Hepatic stellate cell (primary cell): ENCODE measurements around the gene PLD2.
"Not testable (repeated sequence)": the region's sequence is repeated elsewhere in the genome, so short reads cannot be mapped to it uniquely, and the experiment has no call there.

Experiments
- DNase-seq: peaks from one replicate; pipeline ENCODE4 v3.0.0; 2011; ENCODE audit warnings: low spot score

Gene PLD2

DNA sequence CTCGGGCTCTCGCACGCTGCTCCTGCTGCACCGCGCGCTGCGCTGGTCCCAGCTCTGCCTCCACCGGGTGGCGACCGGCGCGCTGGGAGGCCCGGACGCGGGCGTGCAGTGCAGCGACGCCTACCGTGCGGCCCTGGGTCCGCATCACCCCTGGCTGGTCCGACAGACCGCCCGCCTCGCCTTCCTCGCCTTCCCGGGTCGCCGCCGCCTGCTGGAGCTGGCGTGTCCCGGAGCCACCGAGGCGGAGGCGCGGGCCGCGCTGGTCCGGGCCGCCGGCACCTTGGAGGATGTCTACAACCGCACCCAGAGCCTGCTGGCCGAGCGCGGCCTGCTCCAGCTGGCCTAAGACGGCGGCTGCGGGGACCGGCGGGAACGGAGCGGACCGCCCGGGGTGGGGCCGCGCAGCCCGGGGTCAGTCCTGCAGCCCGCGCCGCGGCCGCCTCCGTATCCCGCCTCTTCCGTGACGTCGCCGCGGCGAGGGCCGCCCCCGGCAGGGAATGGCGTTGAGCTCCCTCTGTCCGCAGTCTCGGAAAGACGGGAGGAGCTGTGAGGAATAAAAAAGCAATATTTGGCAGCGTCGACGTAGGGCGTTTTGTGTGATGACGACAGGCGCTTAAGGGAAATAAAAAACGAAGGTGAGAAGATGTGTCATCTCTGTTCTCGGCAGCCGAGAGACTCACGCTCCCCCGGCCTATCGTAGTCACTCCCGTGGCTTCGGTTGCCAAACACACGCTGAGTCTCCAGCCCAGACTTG is 16.8 kb upstream of the PLD2 start:
- DNase-seq: peak; percentile 94

DNA sequence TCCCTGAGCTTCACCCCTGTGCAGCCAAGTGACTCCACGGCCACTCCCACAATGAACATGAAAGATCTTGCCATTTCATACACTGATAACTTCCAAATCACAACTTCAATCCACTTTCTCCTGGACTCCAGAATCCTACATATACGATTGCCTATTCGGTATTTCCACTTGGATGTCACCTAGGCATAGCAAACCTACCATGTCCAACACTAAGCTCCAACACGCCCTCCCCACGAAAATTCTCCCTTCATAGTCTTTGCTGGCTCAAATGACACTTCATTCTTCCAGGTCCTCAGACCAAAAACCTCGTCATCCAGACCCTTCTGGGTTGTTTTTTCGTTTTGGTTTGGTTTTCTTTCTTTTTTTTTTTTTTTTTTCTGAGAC is 16.3 kb upstream of the PLD2 start:
- no peak for DNase-seq

DNA sequence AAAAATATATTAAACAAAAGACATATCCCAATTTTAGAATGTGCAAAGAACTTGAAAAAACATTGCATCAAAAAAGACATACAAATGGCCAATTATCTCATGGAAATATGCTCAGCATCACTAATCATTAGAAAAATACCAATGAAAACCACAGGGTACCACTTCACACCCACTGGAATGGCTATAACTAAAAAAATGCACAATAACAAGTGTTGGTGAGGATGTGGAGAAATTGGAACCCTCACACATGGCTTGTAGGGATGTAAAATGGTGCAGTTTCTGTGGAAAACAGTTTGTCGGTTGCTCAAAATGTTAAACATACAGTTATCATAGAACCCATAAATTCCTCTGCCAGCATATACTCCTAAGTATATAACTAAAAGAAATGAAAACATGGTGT is 11.8 kb upstream of the PLD2 start:
- no peak for DNase-seq

DNA sequence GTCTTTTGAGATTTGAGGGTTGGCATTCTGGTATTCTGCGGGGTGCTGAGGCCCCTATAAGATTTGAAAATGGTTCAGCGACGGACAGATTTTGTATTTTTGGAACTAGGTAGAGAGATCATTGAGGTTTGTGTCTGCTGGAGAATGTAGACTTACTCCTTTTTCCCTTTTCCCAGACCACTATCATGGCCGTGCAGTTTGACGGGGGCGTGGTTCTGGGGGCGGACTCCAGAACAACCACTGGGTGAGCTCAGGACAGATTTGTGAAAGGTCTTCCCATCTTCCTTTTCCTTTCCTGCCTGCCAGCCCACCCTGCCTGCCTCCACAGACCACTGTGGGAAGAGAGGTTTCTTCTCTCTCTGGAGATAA is 10.4 kb upstream of the PLD2 start:
- DNase-seq: peak; percentile 78

DNA sequence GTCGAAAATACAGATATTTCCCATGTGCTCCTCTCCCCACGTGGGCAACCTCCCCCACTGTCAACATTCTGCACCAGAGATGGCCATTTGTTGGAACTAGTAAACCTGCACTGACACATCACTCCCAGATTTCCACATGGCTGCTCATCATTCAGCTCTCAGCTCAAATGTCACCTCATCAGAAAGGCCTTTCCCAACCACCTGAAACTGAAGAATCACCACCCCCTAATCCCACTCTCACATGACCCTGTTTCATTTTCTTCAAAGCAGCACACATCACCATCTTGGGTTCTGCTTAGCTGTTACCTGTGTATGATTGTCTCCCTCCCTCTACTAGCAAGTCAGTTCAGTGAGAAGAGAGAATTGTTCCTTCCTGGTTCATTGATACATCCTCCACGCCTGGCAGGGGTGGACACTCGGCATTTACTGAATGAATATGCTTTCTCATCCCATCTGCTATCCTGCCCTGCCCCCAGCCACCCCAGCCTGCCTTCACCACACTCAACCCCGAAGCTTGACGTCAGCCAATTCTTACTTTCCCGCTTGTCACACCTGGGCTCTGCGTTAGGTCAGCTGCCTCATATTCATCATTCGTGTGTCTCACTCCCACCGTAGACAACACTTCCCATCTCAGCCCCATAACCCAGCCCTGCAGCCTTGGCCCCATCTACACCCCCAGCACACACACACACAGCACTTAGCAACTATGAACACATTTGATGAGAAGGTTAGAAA is 6.3 kb upstream of the PLD2 start:
- DNase-seq: no peak

DNA sequence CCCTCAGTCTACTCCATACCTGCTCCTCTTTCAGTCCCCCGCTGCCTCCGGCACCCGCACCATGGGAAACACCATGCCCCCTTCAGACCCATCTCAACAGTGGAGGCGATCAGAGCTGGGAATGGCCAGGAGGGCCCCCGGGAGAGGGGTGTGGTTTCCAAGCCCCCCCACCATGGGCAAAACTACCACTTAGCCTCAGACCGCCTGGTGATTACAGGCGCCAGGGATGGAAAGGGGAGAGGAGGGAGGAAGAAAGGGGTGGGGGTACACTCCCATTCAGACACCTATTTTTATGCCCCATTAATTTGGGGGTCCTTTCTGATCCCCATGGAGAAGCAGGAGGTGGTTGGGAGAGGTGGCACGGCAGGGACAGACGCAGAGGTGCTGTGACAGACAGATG is 4.7 kb upstream of the PLD2 start, which contains the start of gene C17orf114:
C17orf114 (minus strand) TSS at position 101 of the 400 bp plus-strand sequence.
- DNase-seq: no peak

DNA sequence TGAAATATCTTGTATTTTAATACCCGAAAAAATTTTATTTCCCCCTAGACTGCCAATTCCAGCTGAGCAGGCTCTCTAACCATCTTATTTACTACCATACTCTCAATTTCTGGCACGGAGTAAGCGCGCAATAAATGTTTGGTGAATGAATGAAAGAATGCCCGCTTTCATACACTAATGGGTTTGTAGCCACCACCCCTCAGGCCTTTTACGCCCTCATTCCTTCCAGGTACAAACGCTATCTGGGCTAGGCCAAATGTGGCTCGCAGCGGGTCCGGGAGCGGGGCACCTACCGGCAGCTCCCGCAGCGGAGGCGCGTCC is 536 bp upstream of the PLD2 start:
- DNase-seq: no peak

GRCh38 chr17:4807605-4808377 is 839 bp downstream of the PLD2 start:
- peak; percentile 48 for DNase-seq

DNA sequence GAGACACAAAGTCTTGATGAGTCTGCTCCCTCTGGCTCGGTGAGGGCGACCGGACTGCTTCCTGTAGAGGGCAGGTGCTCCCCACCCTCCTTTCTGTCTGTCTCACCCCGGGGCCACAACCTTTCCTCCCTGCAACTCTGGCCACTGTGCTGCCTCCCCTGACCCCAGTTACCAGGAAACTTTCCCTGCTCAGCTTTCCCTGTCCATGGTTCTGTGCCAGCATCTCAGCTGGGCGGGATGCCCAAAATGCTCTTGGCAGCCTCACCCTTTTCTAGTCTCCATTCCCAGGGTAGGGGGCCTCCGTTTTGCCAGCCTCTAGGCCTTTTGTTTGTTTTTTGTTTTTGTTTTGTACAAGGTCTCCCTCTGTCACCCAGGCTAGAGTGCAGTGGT is 1.4 kb downstream of the PLD2 start:
- no peak for DNase-seq

GRCh38 chr17:4810696-4811290 is 3.8 kb downstream of the PLD2 start:
- no peak for DNase-seq

DNA sequence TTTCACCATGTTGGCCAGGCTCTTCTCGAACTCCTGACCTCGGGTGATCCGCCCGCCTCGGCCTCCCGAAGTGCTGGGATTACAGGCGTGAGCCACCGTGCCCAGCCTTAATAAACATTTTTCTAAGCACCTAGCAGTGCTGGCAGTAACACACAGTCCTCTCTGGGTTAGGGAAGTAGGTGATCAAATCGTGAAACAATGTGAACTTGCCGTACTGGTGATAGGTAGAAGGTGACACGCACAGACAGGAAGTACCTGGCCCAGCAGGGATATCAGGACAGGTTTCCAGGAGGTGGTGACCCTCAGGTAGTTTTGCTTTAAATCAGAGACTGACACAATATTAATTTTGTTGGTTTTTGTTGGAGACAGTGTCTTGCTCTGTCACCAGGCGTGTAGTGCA is 4.5 kb downstream of the PLD2 start:
- no peak for DNase-seq

DNA sequence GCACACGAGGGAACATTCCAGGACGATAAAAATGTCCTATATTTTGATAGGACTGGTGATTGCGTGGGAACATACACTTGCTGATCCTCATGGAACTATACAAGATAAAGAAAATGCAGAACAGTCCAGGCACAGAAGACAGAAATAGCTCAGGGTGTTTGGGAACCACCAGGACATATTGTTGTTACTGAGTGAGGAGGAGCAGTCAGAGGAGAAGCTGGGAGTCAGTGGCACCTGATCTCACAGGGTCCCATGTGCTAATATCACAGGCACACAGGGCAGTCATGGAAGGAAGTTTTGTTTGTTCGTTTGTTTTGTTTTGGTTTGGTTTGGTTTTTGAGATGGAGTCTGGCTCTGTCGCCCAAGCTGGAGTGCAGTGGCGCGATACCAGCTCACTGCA is 5.7 kb downstream of the PLD2 start:
- DNase-seq: no peak

GRCh38 chr17:4815043-4815675 is 8.2 kb downstream of the PLD2 start:
- no peak for DNase-seq

- no peak for DNase-seq
Measured at GRCh38 chr17:4816826-4817225, 9.9 kb downstream of the PLD2 start.

GRCh38 chr17:4818276-4818675 is 11.3 kb downstream of the PLD2 start:
- DNase-seq: no peak

GRCh38 chr17:4822835-4823234 is 15.9 kb downstream of the PLD2 start:
- no peak for DNase-seq

DNA sequence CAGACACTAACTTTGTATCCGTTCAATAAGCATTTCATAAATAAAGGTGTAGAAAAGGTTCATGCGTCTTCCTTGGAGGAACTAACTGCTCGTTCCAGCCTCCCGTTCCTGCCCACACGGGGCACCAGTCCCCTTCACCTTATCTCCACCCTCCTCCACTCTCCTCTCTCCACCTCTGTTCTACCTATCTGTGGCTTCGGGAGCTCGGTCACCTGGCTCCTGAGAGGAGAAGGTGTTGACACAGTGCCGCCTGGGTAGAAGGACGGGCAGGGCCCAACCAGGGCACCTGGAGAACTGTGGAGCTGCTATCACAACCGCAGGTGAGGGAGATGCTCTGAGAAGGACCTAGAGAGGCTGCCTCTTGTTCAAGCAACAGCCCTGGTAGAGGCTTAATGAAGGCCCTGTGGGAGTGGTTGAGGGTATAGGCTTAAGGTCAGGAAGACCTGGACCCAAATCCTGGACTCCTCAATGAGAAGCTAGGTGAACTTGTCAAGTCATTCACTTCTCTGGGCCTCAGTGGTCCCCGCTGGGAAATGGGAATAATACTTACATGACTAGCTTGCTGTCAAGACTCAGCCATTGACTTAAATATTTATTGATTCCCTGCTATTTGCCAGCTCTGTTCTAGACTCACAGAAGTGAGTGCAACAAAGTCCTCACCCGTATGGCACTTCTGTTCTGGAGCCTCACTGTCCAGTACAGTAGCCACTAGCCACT is 16.6 kb downstream of the PLD2 start:
- DNase-seq: no peak

GRCh38 chr17:4827399-4827798 is 20.4 kb downstream of the PLD2 start:
- DNase-seq: no peak

DNA sequence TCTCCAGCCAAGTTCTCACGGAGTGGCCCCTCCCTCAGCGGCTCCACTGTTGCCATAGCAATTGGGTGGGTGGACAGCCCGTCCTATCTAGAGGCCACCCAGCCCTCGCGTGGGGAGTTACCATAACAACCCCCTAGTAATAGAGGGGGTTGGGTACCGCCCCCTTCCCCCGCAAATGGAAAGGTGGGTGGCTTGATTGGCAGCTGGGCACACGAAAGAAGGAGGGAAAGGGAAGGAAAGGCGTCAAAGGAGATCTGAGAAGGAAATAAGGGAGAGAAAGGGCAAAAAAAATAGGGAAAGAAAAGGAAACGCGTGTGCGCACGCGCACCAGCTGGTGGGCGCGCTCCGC is 25.9 kb downstream of the PLD2 start:
- DNase-seq: not testable (repeated sequence)

DNA sequence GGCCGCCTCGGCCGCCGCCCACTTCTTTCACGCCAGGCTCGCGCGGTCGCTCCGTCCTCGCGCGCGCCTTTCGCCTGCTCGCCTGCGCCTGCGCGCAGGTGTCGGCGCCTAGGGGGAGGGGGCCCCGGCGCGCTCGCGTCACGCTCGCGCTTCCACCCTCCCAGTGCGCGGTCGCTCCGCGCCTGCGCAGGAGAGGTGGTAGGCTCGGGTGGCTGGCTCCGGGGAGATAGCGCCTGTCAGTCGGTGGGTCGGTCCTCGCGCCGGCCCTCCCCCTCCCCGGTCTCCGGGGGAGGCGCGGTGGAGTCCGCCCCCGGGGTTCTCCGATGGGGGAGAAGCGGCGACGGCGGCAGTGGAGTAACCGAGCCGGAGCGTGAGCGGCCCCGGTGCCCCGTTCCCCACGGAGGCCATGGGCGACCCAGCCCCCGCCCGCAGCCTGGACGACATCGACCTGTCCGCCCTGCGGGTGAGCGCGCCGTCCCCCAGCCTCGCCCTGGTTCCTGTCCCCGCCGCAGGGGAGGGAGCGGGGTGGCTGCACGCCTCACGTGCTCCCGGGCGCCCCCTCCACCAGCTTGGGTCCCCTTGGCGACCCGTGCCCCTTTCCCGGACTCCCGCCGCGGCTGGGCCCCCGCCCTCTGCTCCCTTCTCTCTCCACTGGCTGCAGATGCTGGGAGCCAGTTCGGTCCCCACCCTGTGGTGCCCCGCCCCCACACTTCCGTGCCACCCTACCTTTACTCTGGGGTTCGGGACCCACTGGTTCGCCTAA is 26.4 kb downstream of the PLD2 start, which contains the start of gene MINK1:
MINK1 (plus strand) TSS at position 163 of the 763 bp plus-strand sequence; CDS start at position 407, 244 bp downstream.
- DNase-seq: peak; percentile 99
